ENCODE results near the gene SERINC4.

GRCh38 chr15:43749690-43750345, 50.2 kb downstream of the SERINC4 start:
- TF ChIP-seq CTCF (IDR thresholded peaks at IDR 0.05): no peak
- TF ChIP-seq POLR2A (IDR thresholded peaks at IDR 0.05): no peak
- no peak for TF ChIP-seq POLR2AphosphoS5 (IDR thresholded peaks at IDR 0.05)

Measured in stomach (tissue), 4 donors.